B cell (primary cell): ENCODE results near the gene ID1. TPM values are rescaled to one million over a fixed set of nuclear protein-coding genes. Genes with fewer than 3 reads are reported as not detected.
A peak's percentile ranks its signal among the peaks of the same experiment; 100 is the strongest.

Experiments used
- ATAC-seq: fragments of 200-7000 bp; cut with Tn5 transposase; one replicate; pipeline ENCODE4 v1.10.0; 2021; ENCODE audit warnings: low read depth, mild to moderate bottlenecking, moderate number of reproducible peaks, moderate library complexity
- CTCF ChIA-PET: fragments of 350-600 bp; sonication (Branson Sonifier 250); formaldehyde crosslinking; loops from one replicate; lab custom pipeline; 2021; ENCODE audit warnings: antibody characterized with exemption, inconsistent platforms; lab: Charles Lee
- POLR2A ChIA-PET: fragments of 350-600 bp; sonication (Branson Sonifier 250); formaldehyde crosslinking; loops from one replicate; lab custom pipeline; 2021; ENCODE audit warnings: antibody characterized with exemption; lab: Charles Lee
- DNase-seq: peaks from one replicate; pipeline ENCODE4 v3.0.0; 2013
- H2AFZ ChIP-seq: 2 replicates; pipeline ENCODE4 v1.6.1; 2012; ENCODE audit warnings: mild to moderate bottlenecking, low read depth, low read length; ENCODE audit not compliant: insufficient read depth, poor library complexity, severe bottlenecking
- H3K27ac ChIP-seq, 2 donors: 1 replicate in 1 of 2; 2 replicates in 1 of 2; pipeline ENCODE4 v1.5.1; 2012 to 2013; ENCODE audit warnings: low read length in 2 of 2, mild to moderate bottlenecking in 2 of 2, moderate library complexity in 1 of 2
- H3K27me3 ChIP-seq, 4 experiments: fragments of 200-600 bp in 1 of 4; sonication (generic) in 1 of 4; replicated peaks in 1 of 4; 1 replicate in 2 of 4; 2 replicates in 2 of 4; pipeline versions ENCODE4 v1.6.1 to v1.7.0; 2013 to 2016; ENCODE audit warnings: low read length in 3 of 4, mild to moderate bottlenecking in 2 of 4, mixed read lengths in 1 of 4, moderate library complexity in 1 of 4; ENCODE audit not compliant: insufficient read depth in 4 of 4, control insufficient read depth in 3 of 4; ENCODE audit errors: control extremely low read depth in 1 of 4
- H3K36me3 ChIP-seq, 2 experiments: replicated peaks in 1 of 2; 1 replicate in 1 of 2; 2 replicates in 1 of 2; pipeline versions ENCODE4 v1.6.1 to v1.7.1; 2013; ENCODE audit warnings: low read length in 1 of 2; ENCODE audit not compliant: insufficient read depth in 2 of 2, control insufficient read depth in 1 of 2; ENCODE audit errors: control extremely low read depth in 1 of 2, extremely low read depth in 1 of 2
- H3K4me1 ChIP-seq, 2 donors: fragments of 200-600 bp in 1 of 2; sonication (generic) in 1 of 2; 1 replicate in 1 of 2; 2 replicates in 1 of 2; pipeline versions ENCODE4 v1.5.1 to v1.6.1; 2013 to 2017; ENCODE audit warnings: low read length in 2 of 2; ENCODE audit not compliant: control insufficient read depth in 2 of 2, insufficient read depth in 2 of 2
- H3K4me2 ChIP-seq: replicated peaks from 2 replicates; pipeline ENCODE3; 2012; ENCODE audit warnings: mild to moderate bottlenecking, low read depth, low read length; ENCODE audit not compliant: poor library complexity, severe bottlenecking
- H3K4me3 ChIP-seq, 5 experiments: fragments of 200-600 bp in 1 of 5; sonication (generic) in 1 of 5; 1 replicate in 3 of 5; 2 replicates in 2 of 5; pipeline versions ENCODE4 v1.5.1 to v1.7.0; 2011 to 2016; ENCODE audit warnings: low read length in 4 of 5, mild to moderate bottlenecking in 4 of 5, low read depth in 2 of 5, control low read depth in 1 of 5, moderate library complexity in 1 of 5; ENCODE audit not compliant: insufficient read depth in 1 of 5; ENCODE audit errors: control extremely low read depth in 1 of 5, extremely low read depth in 1 of 5
- H3K79me2 ChIP-seq: fragments of 200-600 bp; sonication (generic); one replicate; pipeline ENCODE4 v1.6.0; 2016; ENCODE audit warnings: low read length; ENCODE audit not compliant: control insufficient read depth, insufficient read depth
- H3K9ac ChIP-seq: fragments of 200-600 bp; sonication (generic); 2 replicates; pipeline ENCODE4 v1.6.1; 2017; ENCODE audit warnings: mild to moderate bottlenecking, low read length, moderate library complexity
- H3K9me3 ChIP-seq, 3 donors: one replicate each; pipeline versions ENCODE4 v1.6.1 to v1.7.1; 2013; ENCODE audit warnings: low read length in 2 of 3; ENCODE audit not compliant: control insufficient read depth in 2 of 3, insufficient read depth in 1 of 3; ENCODE audit errors: control extremely low read depth in 1 of 3
- H4K20me1 ChIP-seq: 2 replicates; pipeline ENCODE4 v1.6.0; 2012; ENCODE audit warnings: mild to moderate bottlenecking, low read length; ENCODE audit not compliant: insufficient read depth, control insufficient read depth, poor library complexity, severe bottlenecking
- H3K27ac Mint-ChIP-seq: one replicate; pipeline ENCODE4 v1.8.0; 2021; ENCODE audit warnings: mixed read lengths
- H3K27me3 Mint-ChIP-seq: one replicate; pipeline ENCODE4 v1.8.0; 2021; ENCODE audit warnings: mixed read lengths
- H3K4me1 Mint-ChIP-seq: one replicate; pipeline ENCODE4 v1.8.0; 2021; ENCODE audit warnings: mixed read lengths
- H3K4me3 Mint-ChIP-seq: one replicate; pipeline ENCODE4 v1.8.0; 2021; ENCODE audit warnings: mixed read lengths
- H3K9me3 Mint-ChIP-seq: one replicate; pipeline ENCODE4 v1.8.0; 2022; ENCODE audit warnings: mixed read lengths; ENCODE audit not compliant: insufficient read depth
- EZH2 ChIP-seq: IDR thresholded peaks from 2 replicates; pipeline ENCODE4 v1.6.1; 2012; ENCODE audit warnings: borderline replicate concordance, low read depth, mild to moderate bottlenecking, moderate library complexity, low read length; ENCODE audit not compliant: insufficient read depth, poor library complexity, severe bottlenecking
- WGBS: methylation state at CpG from one replicate; pipeline ENCODE4 v1.1.5; 2013; ENCODE audit warnings: missing lambda C conversion rate; ENCODE audit not compliant: insufficient coverage; 5-methylcytosine and 5-hydroxymethylcytosine counted together
- intact Hi-C: fragments of 100-400 bp; cut with micrococcal nuclease; formaldehyde crosslinking; loops from one replicate; pipeline ENCODE4 v1.10.0; 2022
- polyA plus RNA-seq: library from polyadenylated mRNA; depleted of rRNA; stranded (reverse); fragments of >200 nt; gene quantifications from 2 replicates; pipeline ENCODE4 v1.2.3, GENCODE V29; 2012
- total RNA-seq, 2 donors: library from RNA; stranded (reverse); fragments of 120-200 nt in 1 of 2; gene quantifications; 1 replicate in 1 of 2; 2 replicates in 1 of 2; pipeline versions ENCODE4 v1.2.3 to v1.2.4, GENCODE V29; 2013 to 2022
- TF ChIP-seq, protein P1 (sequence below): fragments of 200-600 bp; IDR thresholded peaks from one replicate; pipeline ENCODE4 v1.8.0; 2022; ENCODE audit warnings: antibody characterized with exemption, mild to moderate bottlenecking

Gene ID1
- total and polyA plus RNA-seq, 2 donors (not counting 1 experiment from before 2014, with no cell fraction given), result 4.4 to 68.2 TPM

DNA sequence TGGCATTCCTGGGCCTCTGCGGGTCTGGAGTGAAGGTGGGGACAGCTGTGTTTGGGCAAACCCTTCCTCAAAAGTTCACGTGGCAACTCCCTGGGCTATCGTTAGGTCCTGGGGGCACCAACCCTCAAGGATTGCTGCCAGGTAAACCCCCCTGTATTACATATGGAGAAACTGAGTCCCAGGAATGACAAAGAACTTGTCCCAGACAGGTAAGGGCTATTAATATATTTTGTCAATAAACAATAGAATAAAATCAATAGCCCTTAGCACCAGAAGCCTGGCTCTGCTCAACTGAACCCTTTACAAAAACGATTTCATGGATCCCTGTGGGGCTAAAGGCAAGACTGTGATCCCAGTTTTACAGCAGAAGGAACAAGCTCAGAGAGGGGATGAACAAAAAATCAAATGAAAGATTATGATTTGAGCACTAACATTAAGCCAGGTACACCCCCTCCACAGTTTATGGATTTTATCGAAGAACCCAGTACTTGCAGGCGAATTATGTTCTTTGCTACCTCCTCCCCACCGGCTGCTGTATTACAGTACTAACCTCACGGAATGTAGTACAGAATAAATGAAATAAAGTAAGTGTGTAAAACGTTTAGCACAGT is 2.7 kb downstream of the ID1 start:
- H3K9me3 ChIP-seq, result peaks cover 0 to 4% (median 0%) of the 10 kb centered on the region in 3 donors
- H3K9ac ChIP-seq, result no peak overlapping the region
- H3K27ac ChIP-seq, result no peak overlapping the region
- H3K27me3 Mint-ChIP-seq, result peaks cover 46% of the 10 kb centered on the region
- H3K4me2 ChIP-seq, result no peak overlapping the region
- no peak overlapping the region for H2AFZ ChIP-seq
- 100% methylated on average over 1 of the region's 9 CpGs for WGBS
- CTCF ChIA-PET, result interaction anchor here (10.9 to 16.3 kb wide), 2 partner anchors 37 to 51 kb away, joined by 327 to 587 read pairs; no protein-coding TSS in a partner anchor
- no peak for TF ChIP-seq EZH2
- TF ChIP-seq, protein P1, sequence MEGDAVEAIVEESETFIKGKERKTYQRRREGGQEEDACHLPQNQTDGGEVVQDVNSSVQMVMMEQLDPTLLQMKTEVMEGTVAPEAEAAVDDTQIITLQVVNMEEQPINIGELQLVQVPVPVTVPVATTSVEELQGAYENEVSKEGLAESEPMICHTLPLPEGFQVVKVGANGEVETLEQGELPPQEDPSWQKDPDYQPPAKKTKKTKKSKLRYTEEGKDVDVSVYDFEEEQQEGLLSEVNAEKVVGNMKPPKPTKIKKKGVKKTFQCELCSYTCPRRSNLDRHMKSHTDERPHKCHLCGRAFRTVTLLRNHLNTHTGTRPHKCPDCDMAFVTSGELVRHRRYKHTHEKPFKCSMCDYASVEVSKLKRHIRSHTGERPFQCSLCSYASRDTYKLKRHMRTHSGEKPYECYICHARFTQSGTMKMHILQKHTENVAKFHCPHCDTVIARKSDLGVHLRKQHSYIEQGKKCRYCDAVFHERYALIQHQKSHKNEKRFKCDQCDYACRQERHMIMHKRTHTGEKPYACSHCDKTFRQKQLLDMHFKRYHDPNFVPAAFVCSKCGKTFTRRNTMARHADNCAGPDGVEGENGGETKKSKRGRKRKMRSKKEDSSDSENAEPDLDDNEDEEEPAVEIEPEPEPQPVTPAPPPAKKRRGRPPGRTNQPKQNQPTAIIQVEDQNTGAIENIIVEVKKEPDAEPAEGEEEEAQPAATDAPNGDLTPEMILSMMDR, result no peak
- H4K20me1 ChIP-seq, result no peaks in the 10 kb centered on the region
- no peak overlapping the region for H3K27ac Mint-ChIP-seq
- intact Hi-C loops, result no loop called here
- H3K4me3 Mint-ChIP-seq, result peak overlapping the region; percentile 10
- peaks cover 0 to 71% (median 37%) of the 10 kb centered on the region in 4 experiments for H3K27me3 ChIP-seq
- ATAC-seq, result no peak
- H3K4me1 Mint-ChIP-seq, result peaks cover 25% of the 10 kb centered on the region
- no peaks in the 10 kb centered on the region for H3K79me2 ChIP-seq
- no peaks in the 10 kb centered on the region for H3K36me3 ChIP-seq
- no peak for DNase-seq
- peaks cover 24 to 30% of the 10 kb centered on the region in 2 donors for H3K4me1 ChIP-seq
- H3K4me3 ChIP-seq, result no peak overlapping the region
- no peaks in the 10 kb centered on the region for H3K9me3 Mint-ChIP-seq
- POLR2A ChIA-PET, result no interaction called here

DNA sequence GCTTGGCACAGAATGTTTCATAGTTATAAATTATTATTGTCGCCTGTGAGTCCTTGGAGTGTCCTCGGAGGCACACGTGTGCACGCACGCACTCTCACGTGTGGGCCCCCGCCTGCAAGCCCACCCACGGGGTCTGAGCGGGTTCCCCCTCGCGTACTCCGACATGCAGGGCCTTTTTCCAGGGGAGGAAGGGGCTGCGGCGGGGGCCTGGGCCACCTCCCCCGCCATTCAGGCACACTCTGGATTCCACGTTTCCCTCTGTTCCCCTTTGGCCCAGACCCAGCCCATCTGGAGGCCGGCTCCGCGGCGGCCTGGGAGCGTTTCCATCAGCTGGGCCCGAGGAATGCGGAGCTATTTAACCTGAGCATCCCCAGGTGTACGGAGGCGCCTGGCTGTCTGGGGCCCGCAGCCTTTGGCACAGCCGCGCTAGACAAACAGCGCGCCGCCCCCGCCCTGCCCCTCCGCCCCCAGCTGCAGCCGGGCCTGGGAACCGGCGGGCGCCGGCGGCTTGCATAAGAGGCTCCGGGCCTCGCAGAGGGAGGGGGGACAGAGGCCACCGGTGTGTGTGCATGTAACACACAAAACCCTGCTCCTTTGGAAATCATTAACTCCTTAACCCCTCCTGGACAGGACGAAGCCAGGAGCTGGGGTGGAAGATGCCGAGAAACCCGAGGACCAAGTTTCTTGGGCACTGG is 3.3 kb downstream of the ID1 start:
- H3K4me3 Mint-ChIP-seq, result no peak overlapping the region
- peaks cover 0 to 65% (median 33%) of the 10 kb centered on the region in 4 experiments for H3K27me3 ChIP-seq
- no peaks in the 10 kb centered on the region for H4K20me1 ChIP-seq
- ATAC-seq (no peak), DNase-seq (no peak)
- intact Hi-C loops, result no loop called here
- no peaks in the 10 kb centered on the region for H3K36me3 ChIP-seq
- no peak overlapping the region for H3K4me3 ChIP-seq
- H3K4me2 ChIP-seq, result no peak overlapping the region
- CTCF ChIA-PET, result interaction anchor here (10.9 to 16.3 kb wide), 2 partner anchors 38 to 51 kb away, joined by 327 to 587 read pairs; no protein-coding TSS in a partner anchor
- peaks cover 43% of the 10 kb centered on the region for H3K27me3 Mint-ChIP-seq
- no peak overlapping the region for H3K27ac Mint-ChIP-seq
- H3K9me3 ChIP-seq, result peaks cover 0 to 4% (median 0%) of the 10 kb centered on the region in 3 donors
- TF ChIP-seq EZH2, result no peak
- TF ChIP-seq, protein P1, result no peak
- H3K27ac ChIP-seq, result no peak overlapping the region
- H2AFZ ChIP-seq, result no peak overlapping the region
- no peak overlapping the region for H3K9ac ChIP-seq
- 33% methylated on average over 28 of the region's 45 CpGs for WGBS
- POLR2A ChIA-PET, result no interaction called here
- H3K4me1 ChIP-seq, result peaks cover 24 to 30% of the 10 kb centered on the region in 2 donors
- peaks cover 25% of the 10 kb centered on the region for H3K4me1 Mint-ChIP-seq
- no peaks in the 10 kb centered on the region for H3K79me2 ChIP-seq
- H3K9me3 Mint-ChIP-seq, result no peaks in the 10 kb centered on the region
